C1 segment of cervical spinal cord (tissue), 14 donors: Measurements from ENCODE around the gene CCDC13.

Experiments
- DNase-seq, 14 donors: peaks; one replicate each; lab custom pipeline; 2025; lab: John Stamatoyannopoulos, UW

CCDC13 gene

DNA sequence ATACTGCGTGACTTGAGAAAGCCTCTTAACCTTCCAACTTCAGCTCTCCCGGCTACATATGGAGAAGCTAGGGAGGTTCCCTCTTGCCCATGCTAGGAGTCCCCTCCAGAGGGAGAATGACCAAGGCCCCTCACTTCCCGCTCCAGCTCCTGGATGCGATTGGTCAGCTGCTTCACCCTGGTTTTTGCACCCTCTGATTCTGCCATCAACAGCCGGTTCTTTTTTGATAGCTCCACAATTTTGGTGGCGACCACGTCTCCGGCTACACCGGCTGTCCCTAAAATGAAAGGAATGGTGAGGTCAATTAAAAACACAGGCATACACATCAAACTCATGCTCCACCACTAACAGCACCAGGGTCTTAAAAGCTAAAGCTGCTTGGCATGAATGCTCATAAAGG, 20.6 kb downstream of the CCDC13 start:
- DNase-seq, result no peak

DNA sequence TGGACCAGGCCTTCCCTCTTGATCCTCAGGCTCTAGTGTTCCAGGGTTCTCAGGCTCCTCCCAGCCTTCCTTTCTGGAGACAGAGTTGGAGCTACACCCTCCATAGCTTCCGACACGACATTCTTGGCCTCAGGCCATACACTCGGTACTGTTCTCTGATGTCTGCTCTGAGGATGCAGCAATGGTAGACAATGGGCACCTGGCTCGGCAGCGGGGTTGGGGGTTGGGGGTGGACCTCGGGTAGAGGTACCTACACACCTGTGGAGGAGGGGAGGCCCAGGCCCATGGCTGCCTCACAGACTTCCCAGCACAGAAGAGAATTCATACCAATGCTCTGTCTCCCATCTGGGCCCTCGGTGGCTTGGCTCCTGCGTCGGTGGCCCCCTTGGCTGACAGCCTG, 21.4 kb downstream of the CCDC13 start:
- no peak for DNase-seq

- DNase-seq, result no peak
Observed at GRCh38 chr3:42750834-42751233, 22.2 kb downstream of the CCDC13 start.

- peak in 5 of 14 donors; percentile 28 to 41 (median 38) for DNase-seq
Observed at GRCh38 chr3:42749753-42750231, 23.3 kb downstream of the CCDC13 start.

GRCh38 chr3:42749025-42749752, 23.9 kb downstream of the CCDC13 start:
- DNase-seq, result no peak

GRCh38 chr3:42747581-42747980, 25.5 kb downstream of the CCDC13 start:
- no peak for DNase-seq

GRCh38 chr3:42746455-42747450, 26.3 kb downstream of the CCDC13 start:
- peak in 6 of 14 donors; percentile 33 to 57 (median 46) for DNase-seq

DNA sequence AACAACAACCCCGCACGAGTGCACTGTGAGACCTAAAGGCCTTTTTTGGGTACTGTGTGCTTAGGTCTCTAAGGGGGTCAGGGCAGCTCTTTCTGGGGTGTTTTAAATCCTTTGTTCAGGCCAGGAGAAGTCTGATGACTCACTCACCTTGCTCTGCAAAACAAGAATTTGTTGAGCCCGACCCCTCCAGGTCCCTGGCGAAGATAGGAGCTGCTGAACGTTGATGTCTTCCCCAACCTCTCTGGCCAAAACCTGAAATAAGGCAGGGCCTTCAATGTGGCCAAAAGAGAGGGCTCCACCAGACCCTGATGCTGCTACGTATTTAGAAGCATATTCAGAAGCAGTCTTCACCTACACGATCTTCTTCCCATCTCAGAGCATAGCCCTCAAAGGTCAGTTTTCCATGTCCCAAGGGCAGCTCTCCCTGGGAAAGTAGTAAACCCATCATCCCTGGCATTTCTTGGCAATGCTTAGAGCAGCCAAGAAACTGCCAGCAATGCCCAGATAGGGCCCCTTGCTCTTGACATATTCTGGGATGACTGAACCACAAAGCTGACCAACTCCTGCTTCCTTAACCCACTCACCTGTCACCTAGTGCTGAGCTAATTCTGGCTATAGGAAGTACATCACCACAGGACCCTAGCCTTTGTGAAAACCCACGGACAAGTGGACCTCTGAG, 27.1 kb downstream of the CCDC13 start:
- no peak for DNase-seq

- DNase-seq, result no peak
Observed at GRCh38 chr3:42745291-42745745, 27.7 kb downstream of the CCDC13 start.

- no peak for DNase-seq
Observed at GRCh38 chr3:42743204-42743995, 29.7 kb downstream of the CCDC13 start.

- no peak for DNase-seq
Observed at GRCh38 chr3:42742688-42743087, 30.4 kb downstream of the CCDC13 start.

DNA sequence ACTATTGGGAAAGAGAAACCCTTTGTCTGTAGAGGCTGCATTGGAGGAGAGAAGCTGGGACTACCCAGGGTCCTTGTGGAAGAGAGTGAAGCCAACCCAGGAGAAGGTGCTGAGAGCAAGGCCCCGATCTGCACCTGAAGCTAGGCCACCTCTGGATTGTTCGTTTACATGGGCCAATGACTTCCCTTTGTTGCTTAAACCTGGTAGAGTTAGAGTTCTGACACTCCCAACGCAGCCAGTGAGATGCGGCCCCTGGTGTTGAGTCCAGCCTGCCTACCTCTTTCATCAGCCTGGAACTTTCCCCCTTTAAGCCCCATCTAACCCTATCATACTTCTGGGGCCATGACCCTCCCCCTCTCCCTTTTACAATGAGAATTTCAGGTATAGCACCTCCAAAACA, 30.8 kb downstream of the CCDC13 start:
- no peak for DNase-seq

DNA sequence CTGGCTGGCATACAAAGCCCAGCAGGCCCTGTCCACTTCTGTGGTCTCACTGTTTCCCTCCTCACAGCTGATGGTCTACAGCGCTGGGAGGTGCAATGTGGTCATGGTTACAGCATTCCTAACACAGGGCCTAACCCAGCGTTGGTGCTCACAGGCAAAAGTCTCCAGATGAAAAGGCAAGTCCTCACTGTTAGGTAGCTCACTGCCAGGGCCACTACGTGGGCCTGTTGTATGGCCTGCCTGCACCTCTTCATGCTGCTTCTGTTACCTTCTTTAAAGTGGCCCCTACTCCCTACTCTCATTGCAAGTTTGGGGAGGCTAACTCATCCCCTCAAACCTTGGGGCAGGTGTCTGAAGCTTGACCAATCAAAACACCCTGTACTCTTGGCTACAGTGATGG, 31.3 kb downstream of the CCDC13 start:
- no peak for DNase-seq

DNA sequence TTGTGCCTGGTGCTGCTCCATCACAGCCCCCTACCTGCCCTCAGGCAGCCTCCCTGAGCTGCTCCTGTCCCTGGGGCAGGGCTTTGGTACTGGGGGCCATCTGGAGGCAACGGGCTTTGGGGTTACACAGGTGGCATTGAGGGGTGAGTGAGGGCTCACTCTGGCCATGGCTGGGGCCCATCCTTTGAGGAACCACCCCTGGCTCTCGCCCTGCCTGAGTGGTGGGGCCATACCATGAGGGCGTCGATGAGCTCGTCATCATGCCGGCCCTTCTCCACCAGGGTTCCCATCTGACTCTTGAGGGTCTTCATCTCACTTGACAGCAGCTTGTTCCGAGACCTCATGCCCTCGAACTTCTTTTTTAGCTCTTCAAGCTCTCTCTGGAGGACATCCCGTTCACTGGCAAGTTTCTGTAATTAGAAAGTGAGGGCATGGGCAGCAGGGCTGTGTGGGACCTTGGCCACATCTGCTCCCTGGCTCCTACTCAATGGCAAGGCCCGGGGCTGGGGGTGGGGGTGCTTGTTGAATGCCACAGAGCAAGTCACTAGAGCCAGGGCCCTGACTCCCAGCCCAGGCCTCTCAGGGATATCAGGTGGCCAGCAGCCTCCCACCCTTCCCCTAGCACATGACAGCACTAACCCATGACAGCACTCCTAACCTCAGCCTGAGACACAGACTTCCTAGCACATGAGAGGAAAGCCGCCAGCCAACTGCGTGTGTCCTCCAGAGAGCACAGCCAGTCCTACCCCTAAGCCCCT, 33.5 kb downstream of the CCDC13 start:
- peak in 11 of 14 donors; percentile 46 to 88 (median 71) for DNase-seq

DNA sequence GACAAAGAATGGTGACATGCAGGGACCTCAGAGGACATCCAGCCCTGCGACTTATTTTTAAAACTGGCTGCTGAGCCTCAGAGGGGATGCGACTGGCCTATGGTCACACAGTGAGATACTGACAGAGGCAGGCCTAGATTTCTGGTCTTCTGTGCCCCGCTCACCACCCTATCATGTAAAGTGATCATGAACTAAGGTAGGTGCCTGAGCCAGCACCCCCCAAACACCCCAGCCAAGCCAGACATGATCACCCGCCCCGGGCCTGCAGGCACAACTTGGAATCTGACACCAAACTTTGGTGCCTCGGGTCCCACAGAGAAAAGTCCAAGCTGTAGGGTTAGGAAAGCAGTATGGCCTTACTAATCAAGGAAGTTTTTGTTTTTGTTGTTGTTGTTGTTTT, 36.5 kb downstream of the CCDC13 start:
- no peak for DNase-seq

DNA sequence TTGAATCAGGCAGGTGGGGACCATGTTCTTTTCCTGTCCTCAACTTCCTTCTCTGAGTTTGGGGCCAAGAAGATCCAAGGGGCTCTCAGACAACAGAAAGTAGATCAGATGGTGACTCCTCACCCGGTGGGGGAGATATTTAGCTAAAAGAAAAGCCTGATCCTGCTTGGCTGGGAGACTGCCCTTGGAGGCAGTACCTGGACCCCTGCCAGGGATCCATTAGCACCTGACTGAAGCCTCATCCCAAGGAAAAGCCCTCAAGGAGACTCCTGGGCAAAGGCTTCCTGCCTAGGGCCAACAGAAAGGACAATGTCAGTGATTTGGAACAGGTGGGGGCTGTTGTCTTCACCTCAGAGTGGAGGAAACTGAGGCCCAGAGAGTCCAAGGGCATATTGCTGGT, 37.0 kb downstream of the CCDC13 start:
- DNase-seq, result no peak

DNA sequence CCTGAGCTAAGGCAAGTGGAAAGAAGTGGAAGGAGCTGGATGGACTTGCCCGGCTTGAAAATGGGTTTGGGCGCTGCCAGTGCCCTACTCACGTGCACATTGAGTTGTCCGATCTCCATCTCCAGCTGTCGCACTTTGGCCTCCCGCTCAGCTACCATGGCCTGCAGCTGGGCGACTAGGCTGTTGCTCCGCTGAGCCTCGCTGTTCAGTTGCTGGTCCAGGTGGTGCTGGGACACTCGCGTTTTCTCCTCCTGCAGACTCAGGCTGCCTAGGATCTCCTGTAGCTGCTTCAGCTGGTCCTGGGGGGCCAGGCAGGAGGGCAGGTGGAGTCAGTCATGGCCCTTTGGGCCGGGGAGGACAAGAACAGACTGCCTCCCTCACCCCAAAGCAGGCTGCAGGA, 37.4 kb downstream of the CCDC13 start:
- no peak for DNase-seq

- DNase-seq, result no peak
Observed at GRCh38 chr3:42735019-42735418, 38.0 kb downstream of the CCDC13 start.

GRCh38 chr3:42734263-42734860, 38.7 kb downstream of the CCDC13 start:
- DNase-seq, result peak in 2 of 14 donors; percentile 54 to 59
